OCI-LY7 (cell line): ENCODE results near the gene COG4. TPM values are rescaled to one million over a fixed set of nuclear protein-coding genes. Genes with fewer than 3 reads are reported as not detected.
"Not testable (repeated sequence)": the region's sequence is repeated elsewhere in the genome, so short reads cannot be mapped to it uniquely, and the experiment has no call there.

Experiments
- BruUV-seq: library from RNA; stranded (reverse); fragments of 400-500 nt; replicated peaks from 2 replicates; lab custom pipeline; 2021; lab: Mats Ljungman, UMichigan
- CTCF ChIA-PET: fragments of 300-600 bp; sonication (Branson Sonifier 250); formaldehyde crosslinking; loops from one replicate; lab custom pipeline; 2022; ENCODE audit warnings: antibody characterized with exemption; ENCODE audit not compliant: unreplicated experiment; lab: Charles Lee
- POLR2A ChIA-PET: fragments of 300-600 bp; sonication (Branson Sonifier 250); formaldehyde crosslinking; loops from one replicate; lab custom pipeline; 2022; ENCODE audit warnings: antibody characterized with exemption; lab: Charles Lee
- DNase-seq: peaks from one replicate; pipeline ENCODE4 v3.0.0-alpha.2; 2015; ENCODE audit warnings: low spot score
- H2AFZ ChIP-seq: fragments of 200-600 bp; sonication (generic), shearing (Covaris generic); 2 replicates; pipeline ENCODE4 v1.6.1; 2014; ENCODE audit warnings: mild to moderate bottlenecking, antibody characterized with exemption, low read length, moderate library complexity
- H3K27ac ChIP-seq: fragments of 200-600 bp; sonication (generic); 2 replicates; pipeline ENCODE4 v1.5.1; 2014; ENCODE audit warnings: mixed run types, low read depth, mild to moderate bottlenecking, moderate library complexity, low read length, inconsistent platforms; ENCODE audit not compliant: poor library complexity, severe bottlenecking
- H3K36me3 ChIP-seq: fragments of 200-600 bp; sonication (generic); 2 replicates; pipeline ENCODE4 v1.6.1; 2014; ENCODE audit warnings: mild to moderate bottlenecking, antibody characterized with exemption, low read length, moderate library complexity, mixed read lengths; ENCODE audit not compliant: insufficient read depth
- H3K4me1 ChIP-seq: fragments of 200-600 bp; sonication (generic); 2 replicates; pipeline ENCODE4 v1.5.1; 2014; ENCODE audit warnings: mild to moderate bottlenecking, low read length; ENCODE audit not compliant: insufficient read depth, poor library complexity, severe bottlenecking
- H3K4me2 ChIP-seq: fragments of 200-600 bp; sonication (generic); 2 replicates; pipeline ENCODE4 v1.6.1; 2014; ENCODE audit warnings: mild to moderate bottlenecking, low read length
- H3K4me3 ChIP-seq: fragments of 200-600 bp; sonication (generic); 2 replicates; pipeline ENCODE4 v1.5.1; 2014; ENCODE audit warnings: mild to moderate bottlenecking, low read depth, low read length; ENCODE audit not compliant: poor library complexity, severe bottlenecking
- H3K79me2 ChIP-seq: fragments of 200-600 bp; sonication (generic); 2 replicates; pipeline ENCODE4 v1.6.1; 2016; ENCODE audit warnings: low read depth, mild to moderate bottlenecking, low read length, moderate library complexity, mixed read lengths; ENCODE audit not compliant: insufficient read depth
- H3K9me2 ChIP-seq: fragments of 200-600 bp; sonication (generic); 2 replicates; pipeline ENCODE4 v1.6.1; 2016; ENCODE audit warnings: mild to moderate bottlenecking, low read length, mixed read lengths; ENCODE audit not compliant: insufficient read depth
- H3K9me3 ChIP-seq: fragments of 200-600 bp; sonication (generic); 2 replicates; pipeline ENCODE4 v1.6.1; 2014; ENCODE audit warnings: mild to moderate bottlenecking, mixed run types, low read length, mixed read lengths
- H4K20me1 ChIP-seq: fragments of 200-600 bp; sonication (generic); 2 replicates; pipeline ENCODE4 v1.6.1; 2014; ENCODE audit warnings: mild to moderate bottlenecking, antibody characterized with exemption, low read length, moderate library complexity, mixed read lengths; ENCODE audit not compliant: insufficient read depth
- CTCF ChIP-seq: fragments of 200-600 bp; sonication (generic); conservative IDR thresholded peaks from 2 replicates; pipeline ENCODE4 v1.5.1; 2014; ENCODE audit warnings: mild to moderate bottlenecking, antibody characterized with exemption, low read length, moderate library complexity, mixed read lengths
- EZH2phosphoT487 ChIP-seq: fragments of 200-600 bp; sonication (generic); IDR thresholded peaks from 2 replicates; pipeline ENCODE4 v1.6.1; 2018; ENCODE audit warnings: low read depth, borderline replicate concordance, mild to moderate bottlenecking, mixed run types, antibody characterized with exemption, low read length, moderate library complexity, mixed read lengths
- intact Hi-C: fragments of 100-400 bp; cut with micrococcal nuclease; formaldehyde crosslinking; loops from one replicate; pipeline ENCODE4 v1.10.0; 2022; ENCODE audit not compliant: unreplicated experiment
- total RNA-seq, 2 experiments: library from RNA; depleted of rRNA in 1 of 2; stranded (reverse); fragments of >200 nt in 1 of 2; shearing (Covaris generic) in 1 of 2; gene quantifications; 2 replicates each; pipeline ENCODE4 v1.2.3, GENCODE V29; 2014 to 2022

The COG4 gene
- total RNA-seq, 2 experiments from 2014 or later = 48.8 to 100 TPM

DNA sequence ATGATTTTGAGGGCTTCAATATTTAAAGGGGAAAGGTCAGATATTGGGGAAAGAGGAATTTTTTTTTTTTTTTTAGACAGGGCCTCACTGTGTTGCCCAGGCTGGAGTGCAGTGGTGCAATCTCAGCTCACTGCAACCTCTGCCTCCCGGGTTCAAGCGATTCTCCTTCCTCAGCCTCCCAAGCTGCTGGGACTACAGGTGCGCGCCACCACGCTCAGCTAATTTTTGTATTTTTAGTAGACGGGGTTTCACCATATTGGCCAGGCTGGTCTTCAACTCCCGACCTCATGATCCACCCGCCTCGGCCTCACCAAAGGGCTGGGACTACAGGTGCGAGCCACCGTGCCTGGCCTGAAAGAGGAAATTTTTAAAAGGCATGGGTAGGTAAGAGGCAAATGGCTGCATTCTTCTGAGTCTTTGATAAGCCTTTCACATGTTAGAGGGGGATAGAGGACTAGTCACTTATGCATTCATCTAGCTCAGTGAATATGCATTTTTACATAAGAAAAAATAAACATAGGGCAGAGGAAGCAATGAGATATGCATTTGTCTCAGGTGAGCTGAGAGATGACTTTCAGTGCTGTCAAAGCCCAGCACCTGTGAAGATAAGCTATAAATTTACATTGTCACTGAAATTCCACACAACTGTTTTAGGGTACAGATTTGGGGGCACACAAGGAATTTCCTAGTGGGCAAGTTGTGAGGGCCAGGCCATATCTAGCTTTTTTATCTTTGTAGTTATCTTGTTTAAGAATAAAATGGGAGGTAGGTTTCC lies 70.0 kb downstream of the COG4 start:
- DNase-seq = no peak
- Histone ChIP-seq H3K36me3 (no peaks in the 10 kb centered on the region), H3K4me2 (peak overlapping the region; percentile 90), H3K4me3 (peak overlapping the region; percentile 77), H3K9me2 (no peaks in the 10 kb centered on the region), H3K4me1 (peaks cover 11% of the 10 kb centered on the region), H3K9me3 (no peaks in the 10 kb centered on the region), H2AFZ (peak overlapping the region; percentile 92), H3K79me2 (no peaks in the 10 kb centered on the region), H4K20me1 (no peaks in the 10 kb centered on the region), H3K27ac (peak overlapping the region; percentile 61)
- BruUV-seq = TSS peak; percentile 94
- POLR2A ChIA-PET = interaction anchor here (0.6 to 2.9 kb wide), 18 partner anchors 11 to 1160 kb away, joined by 3 to 19 read pairs (median 6); partner anchors contain the start of genes AARS1, COG4, SF3B3 and ST3GAL2
- CTCF ChIA-PET = interaction anchor here (1.0 to 1.5 kb wide), 4 partner anchors 14 to 62 kb away, joined by 3 to 6 read pairs (median 4); partner anchors contain the start of gene ST3GAL2
- TF ChIP-seq EZH2phosphoT487 = no peak
- TF ChIP-seq CTCF = no peak
- intact Hi-C loops = no loop called here

DNA sequence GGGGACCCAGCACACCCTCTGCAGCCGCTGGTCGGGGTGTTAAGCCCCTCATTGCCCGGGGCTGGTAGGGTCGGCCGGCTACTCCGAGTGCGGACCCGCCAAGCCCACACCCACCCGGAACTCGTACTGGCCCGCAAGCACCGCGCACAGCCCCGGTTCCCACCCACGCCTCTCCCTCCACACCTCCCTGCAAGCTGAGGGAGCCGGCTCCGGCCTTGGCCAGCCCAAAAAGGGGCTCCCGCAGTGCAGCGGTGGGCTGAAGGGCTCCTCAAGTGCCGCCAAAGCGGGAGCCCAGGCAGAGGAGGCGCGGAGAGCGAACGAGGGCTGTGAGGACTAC lies 72.4 kb downstream of the COG4 start:
- H3K9me2 ChIP-seq, H2AFZ ChIP-seq, H3K36me3 ChIP-seq, H3K27ac ChIP-seq, CTCF ChIA-PET, BruUV-seq, DNase-seq, H3K9me3 ChIP-seq, intact Hi-C loops, H3K4me3 ChIP-seq, POLR2A ChIA-PET, H3K4me2 ChIP-seq, H4K20me1 ChIP-seq, H3K79me2 ChIP-seq: not testable (repeated sequence)
- H3K4me1 ChIP-seq = peaks cover 20% of the 10 kb centered on the region

GRCh38 chr16:70450142-70451003 lies 73.0 kb downstream of the COG4 start:
- H3K4me3 ChIP-seq, H3K27ac ChIP-seq, H3K79me2 ChIP-seq, H3K4me2 ChIP-seq, H3K9me3 ChIP-seq, H3K9me2 ChIP-seq, DNase-seq, H4K20me1 ChIP-seq, H3K36me3 ChIP-seq, H2AFZ ChIP-seq, BruUV-seq, intact Hi-C loops, CTCF ChIA-PET: not testable (repeated sequence)
- peaks cover 18% of the 10 kb centered on the region for H3K4me1 ChIP-seq
- POLR2A ChIA-PET = interaction anchor here (0.6 kb wide), 1 partner anchor 165 kb away, joined by 4 read pairs; no protein-coding TSS in a partner anchor
